Esophagus muscularis mucosa (tissue), 4 donors: ENCODE measurements around the gene PLAC8L1. TPM values are rescaled to one million over a fixed set of nuclear protein-coding genes. Genes with fewer than 3 reads are reported as not detected.

Experiments
- DNase-seq: peaks from one replicate; pipeline ENCODE4 v3.0.0-alpha.2; 2017; ENCODE audit errors: extremely low spot score
- H3K27ac ChIP-seq, 4 donors: fragments of 200-600 bp; sonication (generic); replicated peaks in 1 of 4; 1 replicate in 3 of 4; 2 replicates in 1 of 4; pipeline ENCODE4 v1.5.1; 2016 to 2019; ENCODE audit warnings: mild to moderate bottlenecking in 1 of 4
- H3K27me3 ChIP-seq, 4 donors: fragments of 200-600 bp; sonication (generic); one replicate each; pipeline versions ENCODE4 v1.5.1 to v1.6.0; 2016 to 2019
- H3K36me3 ChIP-seq, 4 donors: fragments of 200-600 bp; sonication (generic); one replicate each; pipeline ENCODE4 v1.5.1; 2016 to 2019
- H3K4me1 ChIP-seq, 4 donors: fragments of 200-600 bp; sonication (generic); one replicate each; pipeline ENCODE4 v1.5.1; 2016 to 2019
- H3K4me3 ChIP-seq, 4 donors: fragments of 200-600 bp; sonication (generic); 1 replicate in 2 of 4; 2 replicates in 2 of 4; pipeline ENCODE4 v1.5.1; 2016 to 2019; ENCODE audit warnings: mild to moderate bottlenecking in 4 of 4, moderate library complexity in 1 of 4
- H3K9me3 ChIP-seq, 4 donors: fragments of 200-600 bp; sonication (generic); 1 replicate in 3 of 4; 2 replicates in 1 of 4; pipeline ENCODE4 v1.5.1; 2016 to 2019
- EP300 ChIP-seq: sonication (generic); formaldehyde crosslinking; IDR thresholded peaks from one replicate; pipeline ENCODE4 v1.6.1; 2017; ENCODE audit warnings: antibody characterized with exemption
- POLR2A ChIP-seq: fragments of 450-650 bp; IDR thresholded peaks from one replicate; pipeline ENCODE4 v1.6.1; 2017; ENCODE audit warnings: antibody characterized with exemption, moderate library complexity, mild to moderate bottlenecking, low read depth
- POLR2AphosphoS5 ChIP-seq, 2 donors: sonication (generic); formaldehyde crosslinking; IDR thresholded peaks; one replicate each; pipeline ENCODE4 v1.6.1; 2017; ENCODE audit warnings: antibody characterized with exemption in 2 of 2
- WGBS: methylation state at CpG from one replicate; pipeline ENCODE4 v1.1.5; 2018; 5-methylcytosine and 5-hydroxymethylcytosine counted together
- intact Hi-C: fragments of 100-400 bp; cut with DNase I; formaldehyde crosslinking; loops from one replicate; pipeline ENCODE4 v1.15.1; 2023
- total RNA-seq, 4 donors: library from RNA; depleted of rRNA; stranded (reverse); fragments of >200 nt; gene quantifications; one replicate each; pipeline versions ENCODE4 v1.1.0 to v1.2.1, GENCODE V29; 2016
- TF ChIP-seq, protein P1 (sequence below), 3 experiments: fragments of 200-600 bp in 2 of 3; fragments of 450-650 bp in 1 of 3; sonication (generic) in 2 of 3; IDR thresholded peaks; one replicate each; pipeline ENCODE4 v1.5.1; 2017 to 2019; ENCODE audit warnings: antibody characterized with exemption in 3 of 3, mild to moderate bottlenecking in 2 of 3, moderate library complexity in 1 of 3

PLAC8L1 gene, protein sequence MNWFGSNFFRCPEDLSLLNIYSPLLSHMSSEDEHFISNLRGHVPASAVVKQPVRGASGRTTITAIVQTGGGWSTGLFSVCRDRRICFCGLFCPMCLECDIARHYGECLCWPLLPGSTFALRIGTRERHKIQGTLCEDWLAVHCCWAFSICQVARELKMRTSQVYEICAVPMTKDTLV
- total RNA-seq, result not detected

DNA sequence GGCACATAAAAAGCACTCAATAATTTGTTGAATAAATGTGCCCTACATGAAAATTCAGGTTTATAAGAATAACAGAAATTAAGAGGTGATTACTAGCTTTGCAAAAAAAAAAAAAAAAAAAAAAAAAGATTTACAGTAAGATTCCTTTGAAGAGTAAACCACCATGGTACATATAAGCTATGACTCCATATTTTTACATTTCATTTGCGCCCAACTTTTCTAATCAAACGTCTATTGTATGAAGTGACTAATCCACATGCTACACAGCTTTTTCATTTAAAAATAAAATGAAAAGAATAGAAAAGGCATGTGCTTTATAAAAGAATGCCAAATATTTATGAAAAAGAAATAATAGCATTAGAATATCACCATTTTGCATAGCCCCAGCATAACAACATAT lies at the start of gene PLAC8L1:
Gene PLAC8L1 (minus strand): TSS at position 101 of the 400 bp plus-strand sequence. CDS start 1,266 bp downstream, outside the sequence.
- Histone ChIP-seq H3K27ac (no peak within 1 kb of the TSS), H3K27me3 (no peaks in the 10 kb centered on the region), H3K9me3 (no peaks in the 10 kb centered on the region), H3K36me3 (peaks cover 0 to 8% (median 0%) of the 10 kb centered on the region in 4 donors), H3K4me1 (peaks cover 0 to 3% (median 0%) of the 10 kb centered on the region in 4 donors), H3K4me3 (no peak within 1 kb of the TSS)
- no peak for TF ChIP-seq EP300
- no peak for TF ChIP-seq POLR2A
- TF ChIP-seq POLR2AphosphoS5 (IDR thresholded peaks at IDR 0.05), result no peak
- TF ChIP-seq, protein P1, sequence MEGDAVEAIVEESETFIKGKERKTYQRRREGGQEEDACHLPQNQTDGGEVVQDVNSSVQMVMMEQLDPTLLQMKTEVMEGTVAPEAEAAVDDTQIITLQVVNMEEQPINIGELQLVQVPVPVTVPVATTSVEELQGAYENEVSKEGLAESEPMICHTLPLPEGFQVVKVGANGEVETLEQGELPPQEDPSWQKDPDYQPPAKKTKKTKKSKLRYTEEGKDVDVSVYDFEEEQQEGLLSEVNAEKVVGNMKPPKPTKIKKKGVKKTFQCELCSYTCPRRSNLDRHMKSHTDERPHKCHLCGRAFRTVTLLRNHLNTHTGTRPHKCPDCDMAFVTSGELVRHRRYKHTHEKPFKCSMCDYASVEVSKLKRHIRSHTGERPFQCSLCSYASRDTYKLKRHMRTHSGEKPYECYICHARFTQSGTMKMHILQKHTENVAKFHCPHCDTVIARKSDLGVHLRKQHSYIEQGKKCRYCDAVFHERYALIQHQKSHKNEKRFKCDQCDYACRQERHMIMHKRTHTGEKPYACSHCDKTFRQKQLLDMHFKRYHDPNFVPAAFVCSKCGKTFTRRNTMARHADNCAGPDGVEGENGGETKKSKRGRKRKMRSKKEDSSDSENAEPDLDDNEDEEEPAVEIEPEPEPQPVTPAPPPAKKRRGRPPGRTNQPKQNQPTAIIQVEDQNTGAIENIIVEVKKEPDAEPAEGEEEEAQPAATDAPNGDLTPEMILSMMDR (IDR thresholded peaks at IDR 0.05), result no peak
- WGBS, result 92% methylated on average over 2 of the region's 2 CpGs
- no peak for DNase-seq
- intact Hi-C loops, result no loop called here

GRCh38 chr5:146151970-146152369 lies 46.6 kb upstream of the PLAC8L1 start:
- no peaks in the 10 kb centered on the region for H3K9me3 ChIP-seq
- intact Hi-C loops, result loop anchor here (10.0 kb wide), 1 partner anchor 313 kb away; no protein-coding TSS in a partner anchor
- no peaks in the 10 kb centered on the region for H3K27me3 ChIP-seq
- no peak for DNase-seq
- no peak overlapping the region for H3K27ac ChIP-seq
- H3K36me3 ChIP-seq, result peaks cover 67 to 97% (median 90%) of the 10 kb centered on the region in 4 donors
- no peak overlapping the region for H3K4me3 ChIP-seq
- no peaks in the 10 kb centered on the region for H3K4me1 ChIP-seq
- 52% methylated on average over 3 of the region's 3 CpGs for WGBS
- no peak for TF ChIP-seq POLR2AphosphoS5 (IDR thresholded peaks at IDR 0.05)
- TF ChIP-seq EP300, result no peak
- TF ChIP-seq, protein P1 (IDR thresholded peaks at IDR 0.05), result no peak
- no peak for TF ChIP-seq POLR2A

GRCh38 chr5:146137967-146138403 lies 32.6 kb upstream of the PLAC8L1 start:
- TF ChIP-seq, protein P1 (IDR thresholded peaks at IDR 0.05), result no peak
- TF ChIP-seq POLR2AphosphoS5 (IDR thresholded peaks at IDR 0.05) (no peak), POLR2A (no peak), EP300 (no peak)
- no peaks in the 10 kb centered on the region for H3K9me3 ChIP-seq

GRCh38 chr5:146130440-146131045 lies 25.2 kb upstream of the PLAC8L1 start:
- Histone ChIP-seq H3K27ac (no peak overlapping the region), H3K36me3 (peaks cover 42 to 87% (median 74%) of the 10 kb centered on the region in 4 donors), H3K4me1 (no peaks in the 10 kb centered on the region), H3K4me3 (no peak overlapping the region), H3K9me3 (no peaks in the 10 kb centered on the region), H3K27me3 (no peaks in the 10 kb centered on the region)
- no peak for TF ChIP-seq POLR2AphosphoS5 (IDR thresholded peaks at IDR 0.05)
- TF ChIP-seq, protein P1 (IDR thresholded peaks at IDR 0.05), result peak; percentile 38 to 58 (median 42)
- intact Hi-C loops, result no loop called here
- no peak for DNase-seq
- WGBS, result 70% methylated on average over 3 of the region's 3 CpGs

More at GRCh38 chr5:146137967-146138403, 32.6 kb upstream of the PLAC8L1 start:
- intact Hi-C loops, result no loop called here
- peak overlapping the region in 2 of 4 donors; percentile 8 to 11 for H3K27ac ChIP-seq
- no peak overlapping the region for H3K4me3 ChIP-seq
- H3K4me1 ChIP-seq, result peaks cover 0 to 11% (median 3%) of the 10 kb centered on the region in 4 donors
- WGBS, result 54% methylated on average over 8 of the region's 8 CpGs
- H3K36me3 ChIP-seq, result peaks cover 37 to 92% (median 73%) of the 10 kb centered on the region in 4 donors
- H3K27me3 ChIP-seq, result no peaks in the 10 kb centered on the region
- no peak for DNase-seq
